Esophagus (tissue), 2 donors: ENCODE data around the gene ROR1. TPM values are rescaled to one million over a fixed set of nuclear protein-coding genes. Genes with fewer than 3 reads are reported as not detected.
A peak's percentile ranks its signal among the peaks of the same experiment; 100 is the strongest.

Source experiments
- H3K27ac ChIP-seq, 2 donors: one replicate each; pipeline ENCODE4 v1.5.1; 2013; ENCODE audit warnings: low read depth in 2 of 2, mild to moderate bottlenecking in 2 of 2, inconsistent platforms in 1 of 2, low read length in 1 of 2, moderate library complexity in 1 of 2
- H3K27me3 ChIP-seq, 2 donors: one replicate each; pipeline ENCODE4 v1.6.1; 2013; ENCODE audit warnings: low read length in 2 of 2, control low read depth in 1 of 2, mild to moderate bottlenecking in 1 of 2; ENCODE audit not compliant: insufficient read depth in 2 of 2, control insufficient read depth in 1 of 2
- H3K36me3 ChIP-seq, 2 donors: one replicate each; pipeline ENCODE4 v1.6.1; 2013; ENCODE audit warnings: low read length in 1 of 2; ENCODE audit not compliant: control insufficient read depth in 2 of 2, insufficient read depth in 2 of 2
- H3K4me1 ChIP-seq, 2 donors: one replicate each; pipeline ENCODE4 v1.6.1; 2013; ENCODE audit warnings: low read length in 1 of 2; ENCODE audit not compliant: control insufficient read depth in 2 of 2, insufficient read depth in 2 of 2
- H3K4me3 ChIP-seq, 2 donors: one replicate each; pipeline ENCODE4 v1.5.1; 2013; ENCODE audit warnings: low read length in 2 of 2, mild to moderate bottlenecking in 2 of 2, low read depth in 1 of 2, moderate library complexity in 1 of 2
- H3K9me3 ChIP-seq, 2 donors: one replicate each; pipeline ENCODE4 v1.6.1; 2013; ENCODE audit warnings: mild to moderate bottlenecking in 2 of 2, low read depth in 1 of 2, low read length in 1 of 2, moderate library complexity in 1 of 2; ENCODE audit not compliant: control insufficient read depth in 2 of 2, insufficient read depth in 1 of 2
- WGBS, 2 donors: extraction: QIAGEN DNeasy Blood & Tissue Kit; methylation state at CpG; one replicate each; pipeline ENCODE4 v1.1.7; 2013; 5-methylcytosine and 5-hydroxymethylcytosine counted together
- polyA plus RNA-seq, 2 donors: library from polyadenylated mRNA; stranded (reverse); fragments of 200-250 nt; gene quantifications; one replicate each; pipeline ENCODE4 v1.2.3, GENCODE V29; 2013
- donor health status: healthy with polysubstance abuse.
- donor health status: Bipolar disorder and iron deficiency.

The ROR1 gene
- polyA plus RNA-seq, 2 donors = 1.1 to 1.9 TPM

GRCh38 chr1:64163431-64163830 is 389.6 kb downstream of the ROR1 start:
- H3K36me3 ChIP-seq = no peaks in the 10 kb centered on the region
- no peaks in the 10 kb centered on the region for H3K9me3 ChIP-seq
- H3K4me3 ChIP-seq = no peak overlapping the region
- no peaks in the 10 kb centered on the region for H3K27me3 ChIP-seq
- H3K4me1 ChIP-seq = no peaks in the 10 kb centered on the region
- H3K27ac ChIP-seq = no peak overlapping the region
- WGBS, 2 donors = 69 to 80% methylated on average over 4 of the region's 4 CpGs

- H3K27ac ChIP-seq = no peak overlapping the region
- no peaks in the 10 kb centered on the region for H3K36me3 ChIP-seq
- H3K27me3 ChIP-seq = no peaks in the 10 kb centered on the region
- H3K4me1 ChIP-seq = no peaks in the 10 kb centered on the region
- H3K9me3 ChIP-seq = no peaks in the 10 kb centered on the region
- 43 to 68% methylated on average over 1 of the region's 1 CpG for WGBS, 2 donors
- no peak overlapping the region for H3K4me3 ChIP-seq
These were observed 390.2 kb downstream of the ROR1 start for GRCh38 chr1:64163970-64164369.

GRCh38 chr1:64166629-64167028 is 392.8 kb downstream of the ROR1 start:
- Histone ChIP-seq H3K27ac (no peak overlapping the region), H3K4me3 (no peak overlapping the region), H3K4me1 (peaks cover 0 to 4% of the 10 kb centered on the region in 2 donors), H3K27me3 (no peaks in the 10 kb centered on the region), H3K36me3 (no peaks in the 10 kb centered on the region), H3K9me3 (no peaks in the 10 kb centered on the region)
- 78 to 84% methylated on average over 3 of the region's 3 CpGs for WGBS, 2 donors

- Histone ChIP-seq H3K36me3 (no peaks in the 10 kb centered on the region), H3K27me3 (no peaks in the 10 kb centered on the region), H3K9me3 (no peaks in the 10 kb centered on the region), H3K4me3 (no peak overlapping the region), H3K4me1 (peaks cover 0 to 4% of the 10 kb centered on the region in 2 donors), H3K27ac (no peak overlapping the region)
- WGBS, 2 donors = 58 to 68% methylated on average over 2 of the region's 2 CpGs
These were observed 393.4 kb downstream of the ROR1 start for GRCh38 chr1:64167176-64167575.

GRCh38 chr1:64171246-64171645 is 397.4 kb downstream of the ROR1 start:
- H3K36me3 ChIP-seq = no peaks in the 10 kb centered on the region
- peaks cover 0 to 6% of the 10 kb centered on the region in 2 donors for H3K4me1 ChIP-seq
- peak overlapping the region in 1 of 2 donors; percentile 2 for H3K27ac ChIP-seq
- no peaks in the 10 kb centered on the region for H3K9me3 ChIP-seq
- no peaks in the 10 kb centered on the region for H3K27me3 ChIP-seq
- H3K4me3 ChIP-seq = no peak overlapping the region
- WGBS, 2 donors = 93 to 97% methylated on average over 1 of the region's 1 CpG

- Histone ChIP-seq H3K4me1 (peaks cover 0 to 6% of the 10 kb centered on the region in 2 donors), H3K27ac (no peak overlapping the region), H3K9me3 (no peaks in the 10 kb centered on the region), H3K4me3 (no peak overlapping the region), H3K36me3 (no peaks in the 10 kb centered on the region), H3K27me3 (no peaks in the 10 kb centered on the region)
- 30 to 36% methylated on average over 3 of the region's 3 CpGs for WGBS, 2 donors
These were observed 398.0 kb downstream of the ROR1 start for GRCh38 chr1:64171797-64172281.

GRCh38 chr1:64172458-64172983 is 398.7 kb downstream of the ROR1 start:
- 14 to 27% methylated on average over 3 of the region's 3 CpGs for WGBS, 2 donors
- H3K27me3 ChIP-seq = no peaks in the 10 kb centered on the region
- no peaks in the 10 kb centered on the region for H3K9me3 ChIP-seq
- peaks cover 0 to 6% of the 10 kb centered on the region in 2 donors for H3K4me1 ChIP-seq
- no peak overlapping the region for H3K27ac ChIP-seq
- H3K36me3 ChIP-seq = no peaks in the 10 kb centered on the region
- no peak overlapping the region for H3K4me3 ChIP-seq

- WGBS, 2 donors = 72 to 82% methylated on average over 6 of the region's 6 CpGs
- no peak overlapping the region for H3K27ac ChIP-seq
- H3K4me3 ChIP-seq = no peak overlapping the region
- H3K27me3 ChIP-seq = no peaks in the 10 kb centered on the region
- no peaks in the 10 kb centered on the region for H3K9me3 ChIP-seq
- peaks cover 0 to 6% of the 10 kb centered on the region in 2 donors for H3K4me1 ChIP-seq
- H3K36me3 ChIP-seq = no peaks in the 10 kb centered on the region
These were observed 399.6 kb downstream of the ROR1 start for GRCh38 chr1:64173336-64173940.

- no peak overlapping the region for H3K4me3 ChIP-seq
- H3K27ac ChIP-seq = no peak overlapping the region
- H3K27me3 ChIP-seq = no peaks in the 10 kb centered on the region
- H3K36me3 ChIP-seq = no peaks in the 10 kb centered on the region
- H3K4me1 ChIP-seq = peaks cover 0 to 6% of the 10 kb centered on the region in 2 donors
- no peaks in the 10 kb centered on the region for H3K9me3 ChIP-seq
These were observed 401.8 kb downstream of the ROR1 start for GRCh38 chr1:64175639-64176038.

GRCh38 chr1:64176659-64177058 is 402.8 kb downstream of the ROR1 start:
- Histone ChIP-seq H3K27me3 (no peaks in the 10 kb centered on the region), H3K4me3 (no peak overlapping the region), H3K27ac (no peak overlapping the region), H3K36me3 (no peaks in the 10 kb centered on the region), H3K9me3 (no peaks in the 10 kb centered on the region), H3K4me1 (peaks cover 0 to 3% of the 10 kb centered on the region in 2 donors)
- 86 to 90% methylated on average over 3 of the region's 3 CpGs for WGBS, 2 donors
